Eye (tissue), 1 donor: ENCODE measurements around the gene WDR37.

Experiments used
- DNase-seq: peaks from one replicate; pipeline ENCODE4 v3.0.0-alpha.2; 2015

Gene WDR37

DNA sequence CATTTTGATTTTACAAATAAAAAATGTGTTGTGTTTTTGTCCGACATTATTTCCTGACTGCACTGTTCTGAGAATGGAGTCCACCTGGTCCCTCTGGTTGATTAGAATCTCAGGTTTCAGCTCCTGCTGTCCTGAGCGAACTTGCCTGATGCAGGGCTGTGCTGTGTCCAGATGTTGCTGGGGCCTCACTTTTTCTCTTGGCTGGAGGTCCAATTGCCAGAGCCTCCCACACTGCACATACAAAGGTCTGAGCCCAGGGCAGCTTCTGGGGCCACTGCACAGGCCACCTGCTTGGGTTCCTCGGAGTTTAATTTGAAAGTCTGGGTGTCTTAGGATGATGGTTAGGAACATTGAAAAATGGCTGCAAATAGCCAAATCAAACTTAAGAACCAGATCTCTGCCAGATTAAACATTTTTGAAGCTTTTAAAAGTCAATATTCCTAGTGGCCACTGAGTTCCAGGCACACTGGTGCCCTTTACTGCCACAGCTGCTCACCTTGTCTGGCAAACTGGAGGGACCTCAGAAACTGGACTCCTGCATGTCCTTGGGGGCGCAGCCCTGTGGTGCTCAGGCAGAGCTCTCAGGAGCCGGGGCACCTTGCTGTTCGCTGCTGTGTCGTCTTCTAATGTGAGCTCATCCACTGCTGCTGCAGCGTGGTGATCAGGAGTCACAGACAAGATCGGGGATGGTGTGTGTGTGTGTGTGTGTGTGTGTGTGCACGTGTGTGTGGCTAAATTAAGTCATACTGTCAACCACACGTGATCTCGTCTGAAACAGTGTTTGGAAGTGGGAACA lies 75.0 kb downstream of the WDR37 start:
- DNase-seq, result no peak

DNA sequence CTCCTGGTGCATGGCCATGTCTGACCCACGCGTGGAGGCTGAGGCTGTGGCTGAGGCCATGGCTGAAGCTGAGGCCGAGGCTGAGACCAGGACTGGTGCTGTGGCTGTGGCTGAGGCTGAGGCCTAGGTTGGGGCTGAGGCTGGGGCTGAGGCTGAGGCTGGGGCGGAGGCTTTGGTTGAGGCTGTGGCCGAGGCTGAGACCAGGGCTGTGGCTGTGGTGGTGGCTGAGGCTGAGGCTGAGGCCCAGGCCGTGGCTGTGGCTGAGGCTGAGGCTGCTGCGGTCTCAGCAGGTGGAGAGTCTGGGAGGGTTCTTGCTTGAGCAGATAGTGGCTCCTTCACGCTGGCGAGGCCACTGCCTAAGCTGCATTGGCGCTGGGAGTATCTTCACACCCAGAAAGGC lies 76.4 kb downstream of the WDR37 start:
- no peak for DNase-seq

DNA sequence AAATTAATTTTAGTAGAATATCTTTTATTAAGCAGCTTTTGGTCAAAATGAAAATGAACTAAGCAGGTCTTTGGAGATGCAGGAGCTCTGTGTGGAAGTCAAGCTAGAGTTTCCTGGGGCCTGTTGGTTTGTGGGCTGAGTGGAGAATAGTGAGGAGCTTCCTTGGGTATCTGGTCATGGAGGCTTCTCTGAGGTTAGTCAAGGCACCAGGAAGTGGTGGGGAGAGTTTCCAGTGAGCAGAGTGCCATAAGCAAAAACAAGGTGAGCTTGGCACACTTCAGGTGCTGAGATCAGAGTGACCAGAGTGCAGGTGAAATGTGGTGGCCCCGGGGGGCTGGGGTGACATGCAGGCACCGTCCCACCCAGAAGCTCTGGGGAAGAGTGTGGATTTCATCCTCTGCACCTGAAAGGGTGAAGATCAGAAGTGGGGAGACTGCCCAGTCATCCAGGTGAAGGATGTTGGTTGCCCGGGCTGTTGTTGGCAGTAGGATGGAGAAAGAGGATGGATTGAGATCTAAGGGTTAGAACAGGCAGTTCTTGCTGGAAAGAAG lies 77.4 kb downstream of the WDR37 start:
- no peak for DNase-seq

DNA sequence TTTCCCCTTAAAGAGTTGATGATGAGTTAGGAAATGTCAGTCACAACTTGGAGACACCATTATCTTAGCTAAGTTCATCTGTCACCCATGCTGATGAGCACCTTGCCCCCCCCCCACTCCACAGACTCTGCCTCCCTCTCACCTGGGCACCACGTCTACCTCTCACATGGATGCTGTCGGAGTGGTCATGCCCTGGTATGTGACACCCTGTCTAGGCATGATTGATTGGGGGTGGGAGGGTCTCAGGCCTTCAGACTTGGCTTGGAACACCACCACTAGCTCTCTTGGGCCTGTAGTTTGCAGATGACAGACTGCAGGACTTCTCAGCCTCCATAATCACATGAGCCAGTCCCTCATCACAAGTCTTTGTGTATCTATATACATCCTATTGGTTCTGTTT lies 78.0 kb downstream of the WDR37 start:
- no peak for DNase-seq

DNA sequence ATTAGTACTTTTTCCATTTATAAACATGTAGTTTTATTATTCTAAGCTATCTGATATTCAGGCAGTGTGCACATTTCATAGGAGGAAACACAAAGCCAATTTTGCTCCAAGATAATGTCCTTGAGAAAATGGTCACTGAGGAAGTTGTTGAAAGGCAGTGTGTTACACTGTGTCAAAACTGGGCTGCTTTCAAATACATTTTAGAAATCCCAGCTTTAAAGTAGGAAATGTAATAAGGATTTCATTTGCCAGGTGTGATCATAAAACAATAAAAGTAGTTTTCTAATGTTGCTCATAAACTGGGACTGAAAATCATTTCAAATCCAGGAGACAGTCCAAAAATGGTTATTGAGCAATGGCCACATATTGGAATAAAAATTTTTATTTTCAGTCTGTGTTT lies 80.1 kb downstream of the WDR37 start:
- DNase-seq, result no peak

DNA sequence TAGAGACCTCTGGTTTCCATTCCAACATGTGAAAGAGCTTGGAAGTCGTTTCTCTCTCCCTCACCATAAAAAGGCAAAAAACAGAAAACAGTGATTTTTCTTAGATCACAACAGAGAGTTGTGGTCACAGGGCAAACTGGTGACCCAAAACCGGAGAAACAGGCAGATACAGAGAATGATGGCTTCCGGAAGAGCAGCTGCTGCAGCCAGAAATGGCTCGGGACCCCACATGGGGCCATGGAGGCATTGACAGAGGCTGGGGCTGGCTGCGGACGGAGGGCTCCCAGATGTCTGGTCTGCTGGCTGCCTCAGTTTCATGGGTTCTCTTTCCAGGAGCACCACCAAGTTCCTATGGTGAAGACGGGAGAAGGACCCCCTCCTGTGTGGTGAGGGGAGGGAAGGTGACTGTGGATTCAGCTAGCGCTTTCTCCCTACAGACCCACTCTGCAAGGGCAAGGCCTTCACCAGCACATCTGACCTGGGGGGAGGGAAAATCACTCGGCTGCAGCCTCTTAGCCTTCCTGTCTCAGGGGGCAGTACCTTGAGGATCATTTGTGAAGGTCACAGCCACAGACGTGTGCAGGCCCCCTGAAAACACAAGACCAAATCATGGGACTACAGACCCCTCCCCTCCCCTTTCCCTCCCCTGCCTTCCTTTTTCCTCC lies 81.4 kb downstream of the WDR37 start:
- DNase-seq, result no peak

DNA sequence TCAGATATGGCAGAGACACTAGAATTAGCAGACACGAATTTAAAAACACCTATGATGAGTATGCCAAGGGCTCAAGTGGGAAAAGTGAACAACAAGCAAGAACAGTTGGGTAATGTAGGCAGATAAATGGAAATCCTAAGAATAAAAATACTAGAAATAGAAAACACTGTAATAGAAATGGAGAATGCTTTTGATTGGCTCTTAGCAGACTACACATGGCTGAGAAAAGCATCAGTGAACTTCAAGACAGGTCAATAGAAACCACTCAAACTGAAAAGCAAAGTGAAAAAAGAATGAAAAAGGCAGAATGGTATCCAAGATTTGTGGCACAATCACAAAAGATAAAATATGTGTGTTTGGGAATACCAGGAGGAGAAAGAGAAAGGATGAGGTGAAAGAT lies 82.3 kb downstream of the WDR37 start:
- DNase-seq, result no peak

DNA sequence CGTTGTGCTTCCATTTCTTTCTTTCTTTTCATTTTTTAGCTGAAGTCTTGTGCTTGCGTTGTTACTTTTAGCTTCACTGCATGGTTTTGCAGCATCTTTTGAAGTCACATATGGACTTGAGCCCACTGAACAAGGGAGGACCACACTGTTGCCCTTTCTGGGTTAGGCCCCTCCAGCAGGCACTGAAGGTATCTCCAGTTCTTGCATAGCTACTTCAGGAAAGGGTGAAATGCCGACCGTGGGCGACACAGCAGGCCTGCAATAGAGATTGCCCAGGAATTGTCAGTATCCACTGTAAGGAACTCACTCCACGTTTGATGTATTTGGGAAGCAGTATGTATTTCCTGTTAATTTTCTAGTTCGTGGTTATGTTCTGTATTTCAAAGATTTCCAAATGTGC lies 85.1 kb downstream of the WDR37 start:
- DNase-seq, result no peak

DNA sequence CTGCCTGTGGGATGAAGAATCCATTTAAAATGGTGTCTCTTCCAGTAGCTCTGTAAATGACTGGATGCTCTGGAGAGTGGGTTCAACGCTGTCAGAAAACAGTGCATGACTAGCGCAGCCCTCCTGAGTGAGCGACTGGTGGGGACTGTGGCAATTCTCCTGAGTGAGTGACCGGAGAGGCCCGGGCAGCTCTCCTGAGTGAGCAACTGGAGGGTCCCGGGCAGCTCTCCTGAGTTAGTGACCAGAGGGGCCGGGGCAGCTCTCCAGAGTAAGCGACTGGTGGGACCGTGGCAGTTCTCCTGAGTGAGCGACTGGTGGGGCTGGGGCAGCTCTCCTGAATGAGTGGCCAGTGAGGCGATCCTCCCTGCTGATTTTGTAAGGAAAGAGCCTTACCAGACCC lies 85.5 kb downstream of the WDR37 start:
- no peak for DNase-seq

DNA sequence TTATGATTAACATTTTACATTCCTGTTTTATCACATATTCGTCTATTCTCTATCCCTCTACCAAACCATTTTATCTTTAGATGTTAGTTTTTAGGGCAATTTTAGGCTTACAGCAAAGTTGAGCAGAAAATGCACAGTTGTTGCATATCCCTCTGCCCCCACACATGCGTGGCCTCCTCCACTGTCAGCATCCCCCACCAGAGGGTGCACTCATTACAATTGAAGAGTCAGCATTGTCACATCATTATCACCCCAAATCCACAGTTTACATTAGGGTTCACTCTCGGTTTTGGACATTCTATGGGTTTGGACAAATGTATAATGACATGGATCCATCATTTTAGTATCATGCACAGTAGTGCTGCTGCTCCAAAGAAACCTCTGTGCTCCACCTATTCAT lies 86.4 kb downstream of the WDR37 start:
- DNase-seq, result no peak

DNA sequence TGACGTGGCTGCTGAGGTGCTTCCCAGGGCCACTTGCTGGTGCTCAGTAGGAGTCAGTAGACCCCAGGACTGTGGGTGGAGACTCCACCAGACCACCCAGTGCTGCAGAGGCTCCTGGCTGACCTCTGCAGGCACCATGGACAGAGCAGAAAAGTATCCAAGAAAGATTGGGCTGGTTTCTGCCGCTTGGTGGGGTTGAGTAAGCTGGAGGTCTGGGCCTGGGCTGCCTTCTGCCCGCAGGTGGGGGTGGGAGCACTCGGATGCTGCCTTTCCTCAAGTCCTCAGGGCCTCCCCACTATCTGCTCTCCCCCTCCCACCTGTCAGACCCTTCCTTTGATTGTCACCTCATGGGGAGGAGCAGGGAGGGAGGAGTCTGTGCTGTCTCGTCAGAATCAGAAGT lies 91.6 kb downstream of the WDR37 start:
- DNase-seq, result no peak

DNA sequence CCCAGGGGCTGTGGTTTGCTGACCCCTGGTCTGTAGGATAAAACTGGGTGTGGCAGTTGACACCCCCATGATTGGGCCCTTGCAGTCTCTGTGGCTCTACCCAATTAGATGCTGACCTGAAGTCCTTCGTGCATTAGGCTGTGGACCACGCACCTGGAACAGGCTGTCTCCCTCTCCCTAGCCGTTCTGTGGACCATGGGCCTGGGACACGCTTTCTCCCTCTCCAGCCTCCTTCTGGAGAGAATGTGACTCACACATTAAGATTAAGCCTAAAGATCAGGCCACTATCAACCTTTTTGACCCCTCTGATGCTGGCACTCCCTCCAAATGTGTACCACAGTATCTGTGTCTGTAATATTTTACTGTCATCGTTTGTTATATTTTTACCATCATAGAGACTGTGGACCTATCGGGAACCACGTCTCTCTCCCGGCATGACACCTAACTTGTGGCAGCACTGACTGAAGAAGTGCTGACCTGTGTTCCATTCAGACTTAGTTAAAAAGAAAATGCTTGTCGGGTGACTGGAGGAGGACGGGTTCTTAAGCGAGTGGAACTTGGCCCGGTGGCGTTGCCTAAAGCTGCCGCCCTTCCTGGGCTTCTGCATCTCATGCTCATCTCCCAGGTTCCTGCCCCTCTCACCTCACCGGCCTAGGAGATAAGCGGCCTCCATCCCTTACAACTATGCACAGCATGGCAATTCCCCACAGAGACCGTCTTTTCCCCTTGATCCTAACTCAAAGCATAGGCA lies 92.8 kb downstream of the WDR37 start:
- no peak for DNase-seq

DNA sequence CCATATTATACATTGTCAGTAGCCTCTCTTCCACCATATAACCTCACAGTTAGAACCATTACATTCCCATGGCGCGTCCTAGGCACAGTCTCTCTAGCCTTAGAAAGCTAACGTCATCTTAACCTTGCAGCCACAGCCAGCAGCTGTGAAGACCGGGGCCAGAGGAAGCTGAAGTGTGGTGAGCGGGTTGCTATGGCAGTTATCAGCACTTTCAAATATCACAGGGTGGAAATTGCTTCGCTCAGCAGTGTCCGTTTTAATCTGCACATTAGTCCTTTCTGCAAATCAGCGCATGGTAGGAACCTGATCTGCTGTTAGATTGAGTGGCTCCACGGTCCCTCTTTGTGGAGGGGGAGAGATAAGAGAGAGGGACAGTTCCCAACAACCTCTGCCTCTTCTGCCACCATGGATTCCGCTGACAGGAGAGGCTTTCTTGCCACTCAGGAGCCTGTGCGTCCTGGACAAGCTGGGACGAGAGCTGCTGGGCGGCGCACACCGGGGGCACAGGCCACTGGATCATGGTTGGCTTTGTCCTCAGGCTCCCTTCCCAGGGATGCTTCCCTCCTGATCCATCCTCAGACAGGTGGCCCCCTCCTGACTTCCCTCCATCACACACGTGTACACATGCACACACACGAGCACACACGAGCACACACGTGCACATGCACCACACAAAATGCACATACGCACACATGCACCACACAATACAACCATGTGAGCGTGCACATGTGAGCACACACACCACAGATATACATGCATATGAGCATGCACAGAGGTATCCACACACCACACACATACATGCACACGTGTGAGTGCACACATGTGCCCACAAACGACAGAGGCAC lies 93.8 kb downstream of the WDR37 start:
- DNase-seq, result no peak

DNA sequence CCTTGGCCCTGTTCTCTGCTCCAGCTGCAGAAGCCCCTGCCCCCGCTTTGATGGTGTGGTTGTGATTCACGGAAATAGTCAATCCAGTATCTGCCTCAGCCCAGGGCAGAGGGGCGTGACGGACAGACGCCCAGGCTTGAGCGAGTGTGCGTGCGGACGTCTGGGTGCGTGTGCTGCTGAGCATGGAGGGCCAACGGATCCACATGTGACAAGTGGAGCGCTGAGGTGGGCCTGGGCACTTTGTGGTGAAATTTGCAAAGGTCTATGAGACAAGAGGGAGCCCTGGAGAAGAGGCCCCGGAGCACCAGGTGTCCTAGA lies 94.4 kb downstream of the WDR37 start:
- no peak for DNase-seq

DNA sequence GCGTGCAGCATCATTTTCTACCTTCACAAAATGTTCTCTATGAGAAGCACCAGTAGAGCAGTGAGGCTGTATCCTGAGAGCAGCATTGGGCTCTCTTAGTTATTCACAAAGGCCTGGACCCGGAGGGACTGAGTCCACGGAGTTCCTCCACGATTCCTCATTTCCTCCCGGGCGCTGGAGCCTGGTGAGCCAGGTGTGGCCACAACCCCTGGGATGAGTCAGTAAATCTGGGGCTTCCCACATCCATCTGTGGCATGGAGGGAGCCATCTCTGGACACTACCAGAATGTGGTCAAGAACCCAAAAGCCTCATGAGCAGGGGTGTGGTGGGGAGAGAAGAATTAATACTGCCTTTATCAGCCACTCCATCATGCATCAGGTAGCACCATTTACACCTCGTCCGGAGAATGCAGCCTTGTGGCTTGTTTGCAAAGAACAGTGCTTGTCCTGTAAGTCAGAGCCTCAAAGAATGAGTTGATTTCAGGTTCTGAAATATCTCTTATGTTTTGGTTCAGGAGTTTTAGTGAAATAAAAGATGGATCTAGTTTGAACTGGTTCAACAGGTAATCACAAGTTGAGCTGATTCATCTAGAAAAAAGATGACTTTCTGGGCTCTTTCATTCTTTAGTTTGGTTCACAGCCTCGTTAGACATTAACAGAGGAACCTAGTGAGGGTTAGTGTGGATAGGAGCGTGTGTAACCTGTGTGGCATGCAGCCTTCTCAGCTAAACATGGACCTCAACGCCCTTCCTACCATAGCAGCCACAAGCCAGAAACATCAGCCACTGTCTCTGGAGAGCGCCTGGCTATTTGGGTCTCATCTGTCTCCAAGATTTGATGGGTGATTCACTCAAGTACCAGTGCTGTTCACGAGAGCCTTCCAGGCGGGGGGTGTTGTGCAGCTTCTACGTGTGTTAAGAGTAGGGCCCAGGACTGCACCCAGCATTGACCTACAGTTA lies 95.2 kb downstream of the WDR37 start:
- no peak for DNase-seq

DNA sequence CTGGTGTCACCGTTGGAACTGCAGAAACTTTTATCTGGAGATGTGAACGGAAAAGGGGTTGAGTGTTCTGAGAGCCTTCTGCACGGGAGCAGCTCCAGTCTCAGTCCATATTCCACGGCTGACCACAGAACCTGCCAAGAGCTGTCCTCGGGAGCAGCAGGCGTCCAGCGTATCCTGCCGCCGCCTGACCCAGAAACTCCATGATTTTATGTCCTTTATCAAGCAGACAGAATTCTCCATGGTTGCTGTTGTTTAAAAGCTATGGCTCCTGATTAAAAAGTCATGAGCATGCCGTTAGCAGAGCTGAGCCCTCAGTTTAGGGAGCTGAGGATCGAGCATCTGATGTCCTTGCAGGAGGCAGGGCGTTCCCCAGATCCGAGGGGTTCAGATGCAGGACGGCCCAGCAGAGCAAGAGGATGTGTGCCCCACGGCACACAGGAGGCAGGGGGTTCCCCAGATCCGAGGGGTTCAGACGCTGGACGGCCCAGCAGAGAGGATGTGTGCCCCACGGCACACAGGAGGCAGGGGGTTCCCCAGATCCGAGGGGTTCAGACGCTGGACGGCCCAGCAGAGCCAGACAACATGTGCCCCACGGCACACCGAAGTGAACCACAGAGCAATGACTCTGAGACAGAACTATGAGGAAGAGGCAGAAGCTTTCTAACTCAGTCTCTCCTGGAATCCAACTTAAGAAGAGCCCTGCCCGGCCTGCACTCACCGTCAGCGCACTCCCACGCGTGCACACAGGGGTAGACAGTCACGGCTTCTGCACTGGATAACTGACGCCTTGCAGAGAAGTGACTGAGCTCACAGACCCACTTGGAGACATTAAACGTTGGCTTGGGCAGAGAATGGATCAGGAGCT lies 96.4 kb downstream of the WDR37 start:
- DNase-seq, result no peak

DNA sequence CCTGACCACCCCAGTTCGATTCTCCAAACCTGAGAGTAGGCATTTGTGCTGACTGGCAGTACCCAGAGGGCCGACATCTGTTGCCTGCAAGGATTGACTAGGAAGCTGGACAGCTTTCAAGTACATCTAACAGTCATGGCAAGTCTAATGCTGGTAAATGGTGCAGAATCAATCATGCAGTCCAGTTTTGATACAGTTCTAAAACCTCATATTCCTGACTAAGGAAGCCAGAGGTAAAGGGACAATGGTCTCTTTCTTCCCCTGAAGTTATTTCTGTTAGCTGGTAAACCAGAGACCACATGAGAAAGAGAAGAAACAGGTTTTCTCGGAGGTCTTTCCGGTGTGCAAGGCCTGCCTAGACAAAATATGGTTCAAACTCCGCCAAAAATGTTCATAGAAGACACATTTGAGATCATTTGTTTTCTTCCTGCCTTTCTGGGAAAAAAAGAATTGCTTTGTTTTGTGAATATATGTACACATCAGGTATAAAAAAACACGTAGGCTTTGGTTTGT lies 97.1 kb downstream of the WDR37 start:
- no peak for DNase-seq

DNA sequence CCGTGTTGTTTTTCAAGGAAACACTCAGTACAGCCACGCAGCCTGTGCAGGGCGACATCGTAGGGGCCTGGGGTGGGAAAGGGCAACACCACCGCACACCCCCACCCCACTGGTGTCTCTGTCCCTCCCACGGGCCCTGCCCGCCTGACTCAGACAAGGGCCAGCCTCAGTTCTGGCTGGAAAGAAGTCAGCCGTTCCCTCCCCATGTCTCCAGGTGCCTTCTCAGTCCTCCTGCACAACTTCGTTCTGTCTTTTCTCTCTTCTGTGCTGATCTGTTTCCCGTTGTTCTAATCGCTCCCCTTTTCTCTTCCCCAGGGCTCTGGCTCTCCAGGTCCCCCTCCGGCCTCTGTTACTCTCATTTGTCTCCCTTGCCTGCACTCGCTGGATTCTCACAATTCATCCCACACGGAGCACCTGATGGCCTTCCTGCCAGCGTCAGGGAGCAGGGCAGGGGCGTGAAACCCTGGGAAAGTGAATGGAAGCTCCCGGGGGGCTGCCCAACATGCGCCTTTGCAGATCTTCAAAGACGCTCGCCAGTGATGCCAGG lies 97.7 kb downstream of the WDR37 start:
- no peak for DNase-seq

DNA sequence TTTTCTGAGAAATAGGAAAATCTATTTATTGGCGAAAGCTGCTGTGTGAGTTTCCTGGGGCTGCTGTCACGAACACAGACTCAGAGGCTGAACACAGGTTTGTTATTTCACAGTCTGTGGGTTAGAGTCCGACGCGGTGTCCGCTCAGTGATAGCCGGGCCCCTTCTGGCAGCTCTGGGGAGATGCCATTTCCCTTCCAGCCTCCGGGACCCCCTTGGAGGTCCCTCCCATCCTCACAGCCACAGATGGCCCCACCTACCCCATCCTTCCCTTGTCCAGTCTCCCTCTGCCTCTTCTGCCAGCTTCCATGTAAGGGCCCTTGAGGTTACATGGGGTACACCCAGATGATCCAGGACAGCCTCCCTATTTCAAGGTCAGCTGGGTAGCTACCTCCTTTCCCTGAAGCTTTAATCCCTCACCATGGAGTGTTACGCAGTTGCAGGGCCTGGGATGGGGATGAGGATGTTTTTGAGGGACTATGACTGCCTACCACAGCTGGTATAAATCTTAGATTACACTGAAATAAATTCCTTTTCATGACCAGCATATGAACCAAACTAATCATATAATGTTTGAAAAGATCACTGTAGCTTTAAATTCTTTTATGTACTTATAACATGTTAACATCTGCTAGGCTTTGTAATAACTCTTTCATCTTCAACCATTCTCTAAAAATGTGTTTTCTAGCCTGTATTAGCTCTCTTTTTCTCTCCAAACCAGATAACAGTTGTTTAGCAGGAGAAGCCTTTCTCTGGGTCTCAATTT lies 98.5 kb downstream of the WDR37 start:
- peak; percentile 7 for DNase-seq
